ENCODE measurements around the gene TMEM59L. TPM values are rescaled to one million over a fixed set of nuclear protein-coding genes. Genes with fewer than 3 reads are reported as not detected.

The TMEM59L gene
- total and polyA plus RNA-seq, 9 of the 15 experiments (the other 6 are each of a cell fraction or from before 2014, with no cell fraction given), result 0.37 TPM; not detected in 8

DNA sequence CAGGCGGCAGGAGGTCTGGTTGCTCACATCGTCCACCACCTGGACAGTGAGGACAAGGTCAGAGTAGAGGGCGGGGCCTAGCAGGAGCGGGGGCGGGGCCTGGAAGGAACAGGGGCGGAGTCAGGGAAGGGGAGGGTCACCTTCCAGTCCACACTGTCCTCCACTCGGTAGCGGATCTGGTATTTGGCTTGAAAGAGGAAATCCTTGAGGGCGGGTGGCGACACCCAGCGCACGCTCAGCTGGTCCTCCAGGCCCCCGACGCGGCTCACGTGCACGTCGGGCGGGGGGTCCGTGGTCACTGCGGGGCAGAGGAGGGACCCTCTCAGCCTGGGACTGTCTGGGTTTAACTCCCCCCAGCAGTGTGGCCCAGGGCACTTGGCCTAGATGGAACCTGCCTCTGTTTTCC is 15.9 kb upstream of the TMEM59L start (continued):
- TF ChIP-seq MEIS2 (IDR thresholded peaks at IDR 0.05; ENCODE audit: partially characterized antibody) (no peak), HDGF (IDR thresholded peaks at IDR 0.05) (no peak), ETV5 (CRISPR knock-in tag; IDR thresholded peaks at IDR 0.05; ENCODE audit: low read depth) (no peak), TAL1 (IDR thresholded peaks at IDR 0.05) (no peak), POLR2G (IDR thresholded peaks at IDR 0.05; ENCODE audit: low read depth, low read length) (peak; percentile 83), JUN (IDR thresholded peaks at IDR 0.05; ENCODE audit: borderline replicate concordance, low read depth, low read length) (no peak), JUN (CRISPR knock-in tag; IDR thresholded peaks at IDR 0.05; ENCODE audit: borderline replicate concordance) (no peak), ATF7 (IDR thresholded peaks at IDR 0.05) (peak; percentile 42; the same call in 1 of the 2 replicates), LEF1 (IDR thresholded peaks at IDR 0.05) (0 out of 2 replicates have a peak, but pooled peaks have one; percentile 44), E2F3 (CRISPR knock-in tag; IDR thresholded peaks at IDR 0.05) (no peak), HDAC3 (IDR thresholded peaks at IDR 0.05; ENCODE audit: borderline replicate concordance, partially characterized antibody) (no peak), ZEB2 (IDR thresholded peaks at IDR 0.05) (no peak), ZNF584 (CRISPR knock-in tag; IDR thresholded peaks at IDR 0.05; ENCODE audit: low read depth) (no peak), SMAD4 (CRISPR knock-in tag; conservative IDR thresholded peaks at IDR 0.05) (0 out of 2 replicates have a peak, but pooled peaks have one; percentile 23), NFIC (IDR thresholded peaks at IDR 0.05) (peak; percentile 63), MAFK (IDR thresholded peaks at IDR 0.05; ENCODE audit: low read length) (no peak), ZNF175 (CRISPR knock-in tag; IDR thresholded peaks at IDR 0.05; ENCODE audit: low read depth) (no peak), HMGN3 (IDR thresholded peaks at IDR 0.05; ENCODE audit: borderline replicate concordance, extremely low read depth, insufficient read length, low read depth, low read length) (no peak), POLR2B (IDR thresholded peaks at IDR 0.05; ENCODE audit: low read depth, partially characterized antibody) (no peak)
- TF ChIP-seq, protein P1, sequence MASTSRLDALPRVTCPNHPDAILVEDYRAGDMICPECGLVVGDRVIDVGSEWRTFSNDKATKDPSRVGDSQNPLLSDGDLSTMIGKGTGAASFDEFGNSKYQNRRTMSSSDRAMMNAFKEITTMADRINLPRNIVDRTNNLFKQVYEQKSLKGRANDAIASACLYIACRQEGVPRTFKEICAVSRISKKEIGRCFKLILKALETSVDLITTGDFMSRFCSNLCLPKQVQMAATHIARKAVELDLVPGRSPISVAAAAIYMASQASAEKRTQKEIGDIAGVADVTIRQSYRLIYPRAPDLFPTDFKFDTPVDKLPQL (IDR thresholded peaks at IDR 0.05; ENCODE audit: extremely low read depth, insufficient read length), result no peak
- TF ChIP-seq, protein P2, sequence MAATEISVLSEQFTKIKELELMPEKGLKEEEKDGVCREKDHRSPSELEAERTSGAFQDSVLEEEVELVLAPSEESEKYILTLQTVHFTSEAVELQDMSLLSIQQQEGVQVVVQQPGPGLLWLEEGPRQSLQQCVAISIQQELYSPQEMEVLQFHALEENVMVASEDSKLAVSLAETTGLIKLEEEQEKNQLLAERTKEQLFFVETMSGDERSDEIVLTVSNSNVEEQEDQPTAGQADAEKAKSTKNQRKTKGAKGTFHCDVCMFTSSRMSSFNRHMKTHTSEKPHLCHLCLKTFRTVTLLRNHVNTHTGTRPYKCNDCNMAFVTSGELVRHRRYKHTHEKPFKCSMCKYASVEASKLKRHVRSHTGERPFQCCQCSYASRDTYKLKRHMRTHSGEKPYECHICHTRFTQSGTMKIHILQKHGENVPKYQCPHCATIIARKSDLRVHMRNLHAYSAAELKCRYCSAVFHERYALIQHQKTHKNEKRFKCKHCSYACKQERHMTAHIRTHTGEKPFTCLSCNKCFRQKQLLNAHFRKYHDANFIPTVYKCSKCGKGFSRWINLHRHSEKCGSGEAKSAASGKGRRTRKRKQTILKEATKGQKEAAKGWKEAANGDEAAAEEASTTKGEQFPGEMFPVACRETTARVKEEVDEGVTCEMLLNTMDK (IDR thresholded peaks at IDR 0.05; ENCODE audit: borderline replicate concordance, insufficient read depth, low read depth, low read length, poor library complexity, severe bottlenecking), result peak; percentile 75
- TF ChIP-seq, protein P3, sequence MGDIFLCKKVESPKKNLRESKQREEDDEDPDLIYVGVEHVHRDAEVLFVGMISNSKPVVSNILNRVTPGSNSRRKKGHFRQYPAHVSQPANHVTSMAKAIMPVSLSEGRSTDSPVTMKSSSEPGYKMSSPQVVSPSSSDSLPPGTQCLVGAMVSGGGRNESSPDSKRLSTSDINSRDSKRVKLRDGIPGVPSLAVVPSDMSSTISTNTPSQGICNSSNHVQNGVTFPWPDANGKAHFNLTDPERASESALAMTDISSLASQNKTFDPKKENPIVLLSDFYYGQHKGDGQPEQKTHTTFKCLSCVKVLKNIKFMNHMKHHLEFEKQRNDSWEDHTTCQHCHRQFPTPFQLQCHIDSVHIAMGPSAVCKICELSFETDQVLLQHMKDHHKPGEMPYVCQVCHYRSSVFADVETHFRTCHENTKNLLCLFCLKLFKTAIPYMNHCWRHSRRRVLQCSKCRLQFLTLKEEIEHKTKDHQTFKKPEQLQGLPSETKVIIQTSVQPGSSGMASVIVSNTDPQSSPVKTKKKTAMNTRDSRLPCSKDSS (IDR thresholded peaks at IDR 0.05; ENCODE audit: low read depth, partially characterized antibody), result no peak
- TF ChIP-seq, protein P4, sequence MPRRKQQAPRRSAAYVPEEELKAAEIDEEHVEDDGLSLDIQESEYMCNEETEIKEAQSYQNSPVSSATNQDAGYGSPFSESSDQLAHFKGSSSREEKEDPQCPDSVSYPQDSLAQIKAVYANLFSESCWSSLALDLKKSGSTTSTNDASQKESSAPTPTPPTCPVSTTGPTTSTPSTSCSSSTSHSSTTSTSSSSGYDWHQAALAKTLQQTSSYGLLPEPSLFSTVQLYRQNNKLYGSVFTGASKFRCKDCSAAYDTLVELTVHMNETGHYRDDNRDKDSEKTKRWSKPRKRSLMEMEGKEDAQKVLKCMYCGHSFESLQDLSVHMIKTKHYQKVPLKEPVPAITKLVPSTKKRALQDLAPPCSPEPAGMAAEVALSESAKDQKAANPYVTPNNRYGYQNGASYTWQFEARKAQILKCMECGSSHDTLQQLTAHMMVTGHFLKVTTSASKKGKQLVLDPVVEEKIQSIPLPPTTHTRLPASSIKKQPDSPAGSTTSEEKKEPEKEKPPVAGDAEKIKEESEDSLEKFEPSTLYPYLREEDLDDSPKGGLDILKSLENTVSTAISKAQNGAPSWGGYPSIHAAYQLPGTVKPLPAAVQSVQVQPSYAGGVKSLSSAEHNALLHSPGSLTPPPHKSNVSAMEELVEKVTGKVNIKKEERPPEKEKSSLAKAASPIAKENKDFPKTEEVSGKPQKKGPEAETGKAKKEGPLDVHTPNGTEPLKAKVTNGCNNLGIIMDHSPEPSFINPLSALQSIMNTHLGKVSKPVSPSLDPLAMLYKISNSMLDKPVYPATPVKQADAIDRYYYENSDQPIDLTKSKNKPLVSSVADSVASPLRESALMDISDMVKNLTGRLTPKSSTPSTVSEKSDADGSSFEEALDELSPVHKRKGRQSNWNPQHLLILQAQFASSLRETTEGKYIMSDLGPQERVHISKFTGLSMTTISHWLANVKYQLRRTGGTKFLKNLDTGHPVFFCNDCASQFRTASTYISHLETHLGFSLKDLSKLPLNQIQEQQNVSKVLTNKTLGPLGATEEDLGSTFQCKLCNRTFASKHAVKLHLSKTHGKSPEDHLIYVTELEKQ (CRISPR knock-in tag; IDR thresholded peaks at IDR 0.05), result no peak
